Esophagus squamous epithelium (tissue), 5 donors: ENCODE results near the gene CMBL. TPM values are rescaled to one million over a fixed set of nuclear protein-coding genes. Genes with fewer than 3 reads are reported as not detected.
"Not testable (repeated sequence)": the region's sequence is repeated elsewhere in the genome, so short reads cannot be mapped to it uniquely, and the experiment has no call there.

Experiments
- DNase-seq: peaks from one replicate; lab custom pipeline; 2025; lab: John Stamatoyannopoulos, UW
- H3K27ac ChIP-seq, 4 donors: fragments of 200-600 bp; sonication (generic); one replicate each; pipeline ENCODE4 v1.5.1; 2016 to 2019; ENCODE audit warnings: mild to moderate bottlenecking in 1 of 4
- H3K27me3 ChIP-seq, 4 donors: fragments of 200-600 bp; sonication (generic); 1 replicate in 3 of 4; 2 replicates in 1 of 4; pipeline versions ENCODE4 v1.5.1 to v1.6.0; 2017 to 2021; ENCODE audit warnings: antibody characterized with exemption in 1 of 4
- H3K36me3 ChIP-seq, 3 donors: fragments of 200-600 bp; sonication (generic); one replicate each; pipeline ENCODE4 v1.5.1; 2016 to 2019
- H3K4me1 ChIP-seq, 3 donors: fragments of 200-600 bp; sonication (generic); one replicate each; pipeline ENCODE4 v1.5.1; 2017 to 2019
- H3K4me3 ChIP-seq, 4 donors: fragments of 200-600 bp; sonication (generic); 1 replicate in 3 of 4; 2 replicates in 1 of 4; pipeline ENCODE4 v1.5.1; 2016 to 2019; ENCODE audit warnings: mild to moderate bottlenecking in 2 of 4, moderate library complexity in 1 of 4
- H3K9me3 ChIP-seq, 3 donors: fragments of 200-600 bp; sonication (generic); one replicate each; pipeline ENCODE4 v1.5.1; 2016 to 2019
- POLR2A ChIP-seq, 4 donors: fragments of 450-650 bp; IDR thresholded peaks; one replicate each; pipeline ENCODE4 v1.6.1; 2017; ENCODE audit warnings: antibody characterized with exemption in 4 of 4, mild to moderate bottlenecking in 4 of 4, moderate library complexity in 3 of 4
- WGBS, 2 donors: methylation state at CpG; one replicate each; pipeline ENCODE4 v1.1.5; 2018; 5-methylcytosine and 5-hydroxymethylcytosine counted together
- intact Hi-C: fragments of 100-400 bp; cut with DNase I; formaldehyde crosslinking; loops from one replicate; pipeline ENCODE4 v1.15.0; 2022
- total RNA-seq, 4 donors: library from RNA; depleted of rRNA; stranded (reverse); fragments of >200 nt; gene quantifications; one replicate each; pipeline ENCODE4 v1.1.0, GENCODE V29; 2016
- TF ChIP-seq, protein P1 (sequence below), 6 experiments: fragments of 450-650 bp in 4 of 6; fragments of 200-600 bp in 2 of 6; sonication (generic) in 2 of 6; IDR thresholded peaks; one replicate each; pipeline ENCODE4 v1.5.1; 2016 to 2019; ENCODE audit warnings: antibody characterized with exemption in 6 of 6, mild to moderate bottlenecking in 4 of 6, moderate library complexity in 4 of 6
- donor health status: DM: yes; HTN: yes; CAD: no.

CMBL gene
- total RNA-seq, 4 donors from 2014 or later = 1.1 to 2.1 (median 1.8) TPM

GRCh38 chr5:10276691-10277090 lies 31.0 kb downstream of the CMBL start:
- DNase-seq = no peak
- Histone ChIP-seq H3K9me3 (no peaks in the 10 kb centered on the region), H3K4me3 (no peak overlapping the region), H3K36me3 (no peaks in the 10 kb centered on the region), H3K4me1 (no peaks in the 10 kb centered on the region), H3K27ac (no peak overlapping the region), H3K27me3 (no peaks in the 10 kb centered on the region)
- 72 to 73% methylated on average over 7 of the region's 7 CpGs for WGBS, 2 donors
- intact Hi-C loops = no loop called here
- TF ChIP-seq, protein P1, sequence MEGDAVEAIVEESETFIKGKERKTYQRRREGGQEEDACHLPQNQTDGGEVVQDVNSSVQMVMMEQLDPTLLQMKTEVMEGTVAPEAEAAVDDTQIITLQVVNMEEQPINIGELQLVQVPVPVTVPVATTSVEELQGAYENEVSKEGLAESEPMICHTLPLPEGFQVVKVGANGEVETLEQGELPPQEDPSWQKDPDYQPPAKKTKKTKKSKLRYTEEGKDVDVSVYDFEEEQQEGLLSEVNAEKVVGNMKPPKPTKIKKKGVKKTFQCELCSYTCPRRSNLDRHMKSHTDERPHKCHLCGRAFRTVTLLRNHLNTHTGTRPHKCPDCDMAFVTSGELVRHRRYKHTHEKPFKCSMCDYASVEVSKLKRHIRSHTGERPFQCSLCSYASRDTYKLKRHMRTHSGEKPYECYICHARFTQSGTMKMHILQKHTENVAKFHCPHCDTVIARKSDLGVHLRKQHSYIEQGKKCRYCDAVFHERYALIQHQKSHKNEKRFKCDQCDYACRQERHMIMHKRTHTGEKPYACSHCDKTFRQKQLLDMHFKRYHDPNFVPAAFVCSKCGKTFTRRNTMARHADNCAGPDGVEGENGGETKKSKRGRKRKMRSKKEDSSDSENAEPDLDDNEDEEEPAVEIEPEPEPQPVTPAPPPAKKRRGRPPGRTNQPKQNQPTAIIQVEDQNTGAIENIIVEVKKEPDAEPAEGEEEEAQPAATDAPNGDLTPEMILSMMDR (IDR thresholded peaks at IDR 0.05) = no peak
- no peak for TF ChIP-seq POLR2A (IDR thresholded peaks at IDR 0.05)

DNA sequence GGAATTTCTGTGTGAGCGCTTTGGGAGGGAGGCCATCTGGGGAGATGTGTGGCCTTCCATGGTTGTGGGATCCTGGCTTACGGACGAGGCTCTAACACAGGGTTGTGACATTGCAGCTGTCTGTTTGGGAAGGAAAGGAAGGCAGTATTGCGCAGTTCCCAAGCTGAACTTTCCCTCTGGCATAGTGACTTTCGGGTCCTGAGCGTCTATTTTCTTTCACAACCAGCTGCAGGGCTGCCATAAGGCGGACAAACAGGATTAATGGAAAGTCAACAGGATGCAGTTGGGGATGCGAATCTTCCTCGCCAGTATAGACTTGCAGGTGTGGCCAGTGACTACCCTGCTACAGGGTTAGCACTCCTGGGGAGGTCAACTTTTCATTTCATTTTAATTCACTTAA lies 31.7 kb downstream of the CMBL start:
- Histone ChIP-seq H3K9me3 (no peaks in the 10 kb centered on the region), H3K27me3 (no peaks in the 10 kb centered on the region), H3K27ac (peak overlapping the region in 1 of 4 donors; percentile 22), H3K4me3 (no peak overlapping the region), H3K4me1 (no peaks in the 10 kb centered on the region), H3K36me3 (no peaks in the 10 kb centered on the region)
- no peak for TF ChIP-seq POLR2A (IDR thresholded peaks at IDR 0.05)
- TF ChIP-seq, protein P1 (IDR thresholded peaks at IDR 0.05) = no peak
- 71 to 88% methylated on average over 7 to 9 of the region's 9 CpGs for WGBS, 2 donors
- DNase-seq = no peak
- intact Hi-C loops = no loop called here

DNA sequence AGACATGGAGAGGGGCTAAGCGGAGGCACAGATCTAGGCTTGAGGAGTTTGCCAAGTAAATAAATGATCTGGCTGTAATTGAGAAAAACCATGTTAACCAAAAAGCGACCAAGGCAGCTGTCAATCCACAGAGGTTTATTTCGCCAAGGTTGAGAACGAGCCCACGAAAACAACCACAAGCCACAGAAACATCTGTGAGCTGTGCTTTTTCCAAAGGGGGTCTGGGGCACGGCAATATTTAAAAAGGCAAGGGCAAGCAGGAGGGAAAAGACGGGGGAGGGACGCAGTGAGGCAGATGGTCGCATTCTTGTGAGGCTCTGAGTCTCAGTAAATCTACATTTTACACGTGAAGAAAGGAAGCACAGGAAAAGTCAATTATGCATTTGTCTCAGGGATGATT lies 32.2 kb downstream of the CMBL start:
- H3K36me3 ChIP-seq = no peaks in the 10 kb centered on the region
- DNase-seq = no peak
- no peaks in the 10 kb centered on the region for H3K4me1 ChIP-seq
- 73 to 77% methylated on average over 10 of the region's 10 CpGs for WGBS, 2 donors
- H3K4me3 ChIP-seq = no peak overlapping the region
- no peaks in the 10 kb centered on the region for H3K9me3 ChIP-seq
- no peaks in the 10 kb centered on the region for H3K27me3 ChIP-seq
- TF ChIP-seq, protein P1 (IDR thresholded peaks at IDR 0.05) = no peak
- no peak for TF ChIP-seq POLR2A (IDR thresholded peaks at IDR 0.05)
- intact Hi-C loops = no loop called here
- H3K27ac ChIP-seq = peak overlapping the region in 1 of 4 donors; percentile 5

GRCh38 chr5:10272875-10273209 lies 34.9 kb downstream of the CMBL start:
- H3K36me3 ChIP-seq, H3K4me3 ChIP-seq, intact Hi-C loops, DNase-seq, H3K27me3 ChIP-seq, H3K9me3 ChIP-seq, H3K27ac ChIP-seq, H3K4me1 ChIP-seq: not testable (repeated sequence)
- WGBS, 2 donors = 64 to 70% methylated on average over 6 of the region's 6 CpGs

- no peak overlapping the region for H3K27ac ChIP-seq
- WGBS, 2 donors = 77 to 88% methylated on average over 8 to 9 of the region's 9 CpGs
- no peaks in the 10 kb centered on the region for H3K27me3 ChIP-seq
- no peak overlapping the region for H3K4me3 ChIP-seq
- no peak for DNase-seq
- intact Hi-C loops = no loop called here
- H3K4me1 ChIP-seq = peaks cover 0 to 2% (median 2%) of the 10 kb centered on the region in 3 donors
- no peaks in the 10 kb centered on the region for H3K9me3 ChIP-seq
- no peaks in the 10 kb centered on the region for H3K36me3 ChIP-seq
- TF ChIP-seq, protein P1 (IDR thresholded peaks at IDR 0.05) = no peak
- no peak for TF ChIP-seq POLR2A (IDR thresholded peaks at IDR 0.05)
Measured at GRCh38 chr5:10272053-10272874, 35.4 kb downstream of the CMBL start.
